Measurements from ENCODE around the gene ANXA5. TPM values are rescaled to one million over a fixed set of nuclear protein-coding genes. Genes with fewer than 3 reads are reported as not detected.
A peak's percentile ranks its signal among the peaks of the same experiment; 100 is the strongest.

ANXA5 gene
- total and polyA plus RNA-seq, 2 of the 4 experiments (the other 2 are of a cell fraction), result 780 to 1,448 TPM

GRCh38 chr4:121686255-121686654 is 10.5 kb downstream of the ANXA5 start:
- H3K4ac ChIP-seq (ENCODE audit: low read depth, low read length), result no peak overlapping the region
- ChIA-PET POLR2A (ENCODE audit: unreplicated experiment) (interaction anchor here (1.4 kb wide), 1 partner anchor 25 kb away, joined by 6 read pairs; no protein-coding TSS in a partner anchor), CTCF (no interaction called here)
- peaks cover 78% of the 10 kb centered on the region for H4K20me1 ChIP-seq (ENCODE audit: insufficient read depth, low read length)
- in situ Hi-C loops (cut with MboI; ENCODE audit: low sequenced_read_pairs) (loop anchor here (10.0 kb wide), 1 partner anchor 119 kb away; the partner anchor contains the start of gene EXOSC9), dilution Hi-C loops (cut with HindIII; ENCODE audit: low sequenced_read_pairs, unreplicated experiment) (no loop called here), intact Hi-C loops (cut with micrococcal nuclease) (no loop called here)
- TF ChIP-seq CTCF (conservative IDR thresholded peaks at IDR 0.05; ENCODE audit: low read depth, low read length), result no peak
- no peak for TF ChIP-seq FOS (IDR thresholded peaks at IDR 0.05; ENCODE audit: low read depth, low read length)
- TF ChIP-seq RCOR1 (IDR thresholded peaks at IDR 0.05; ENCODE audit: insufficient replicate concordance, low read length), result no peak
- no peak for TF ChIP-seq ELK1 (IDR thresholded peaks at IDR 0.05; ENCODE audit: borderline replicate concordance, low read depth, low read length)
- TF ChIP-seq MXI1 (IDR thresholded peaks at IDR 0.05; ENCODE audit: borderline replicate concordance, low read depth, low read length), result no peak
- TF ChIP-seq USF2 (IDR thresholded peaks at IDR 0.05; ENCODE audit: low read depth, low read length), result no peak
- no peak for TF ChIP-seq CHD1 (IDR thresholded peaks at IDR 0.05; ENCODE audit: low read depth, low read length)
- TF ChIP-seq SMC3 (IDR thresholded peaks at IDR 0.05; ENCODE audit: low read depth, low read length), result no peak
- TF ChIP-seq MAZ (IDR thresholded peaks at IDR 0.05; ENCODE audit: borderline replicate concordance, low read depth, low read length), result no peak
- TF ChIP-seq RAD21 (IDR thresholded peaks at IDR 0.05; ENCODE audit: low read length), result no peak
- no peak for TF ChIP-seq BHLHE40 (IDR thresholded peaks at IDR 0.05; ENCODE audit: low read depth, low read length)
- TF ChIP-seq MAFK (IDR thresholded peaks at IDR 0.05; ENCODE audit: low read depth, low read length), result no peak
- TF ChIP-seq CEBPB (IDR thresholded peaks at IDR 0.05; ENCODE audit: low read depth, low read length), result no peak
- TF ChIP-seq POLR2A (IDR thresholded peaks at IDR 0.05; ENCODE audit: low read depth, low read length), result no peak
- TF ChIP-seq RFX5 (IDR thresholded peaks at IDR 0.05; ENCODE audit: low read depth, low read length), result no peak
- peak overlapping the region; percentile 41 for H3K27ac ChIP-seq (ENCODE audit: insufficient read depth, low read length)
- H4K8ac ChIP-seq (ENCODE audit: low read depth in 2 of 2, low read length in 2 of 2), result no peak overlapping the region
- no peak overlapping the region for H3K56ac ChIP-seq (ENCODE audit: extremely low read depth, insufficient read depth, low read length)
- H3K9me3 ChIP-seq (ENCODE audit: control insufficient read depth, insufficient read depth, low read length), result no peaks in the 10 kb centered on the region
- H2AFZ ChIP-seq (replicated peaks; ENCODE audit: low read length, poor library complexity), result no peak overlapping the region
- H4K5ac ChIP-seq (ENCODE audit: low read depth, low read length), result no peak overlapping the region
- peaks cover 10 to 56% of the 10 kb centered on the region in 2 experiments; a peak in 3 of 4 replicates for H3K79me1 ChIP-seq (ENCODE audit: low read depth in 1 of 2, low read length in 2 of 2)
- H3K23ac ChIP-seq (ENCODE audit: low read depth, low read length), result no peak overlapping the region
- no peak overlapping the region for H3K4me3 ChIP-seq (ENCODE audit: insufficient read depth, low read depth, low read length)
- H3K27me3 ChIP-seq (ENCODE audit: control insufficient read depth, insufficient read depth, low read length), result no peaks in the 10 kb centered on the region
- H2AK5ac ChIP-seq (ENCODE audit: low read depth, low read length), result no peak overlapping the region
- H3K4me2 ChIP-seq (ENCODE audit: low read depth, low read length), result peak overlapping the region; percentile 8; the same call in 1 of the 2 replicates
- no peak overlapping the region for H4K91ac ChIP-seq (ENCODE audit: insufficient read depth, low read depth, low read length)
- H3K9me1 ChIP-seq (ENCODE audit: insufficient read depth, low read length), result peaks cover 31% of the 10 kb centered on the region
- H3K18ac ChIP-seq (ENCODE audit: low read depth, low read length), result no peak overlapping the region
- ATAC-seq (ENCODE audit: low read depth), result no peak
- H2BK5ac ChIP-seq (ENCODE audit: low read depth, low read length, poor library complexity, severe bottlenecking), result no peak overlapping the region
- BruUV-seq (replicated peaks), result no TSS peak
- H3K9ac ChIP-seq (ENCODE audit: low read depth, low read length), result no peak overlapping the region
- DNase-seq, result no peak
- H3K14ac ChIP-seq (replicated peaks; ENCODE audit: low read depth, low read length), result no peak overlapping the region
- H2BK120ac ChIP-seq (ENCODE audit: low read depth, low read length), result no peak overlapping the region
- no peak overlapping the region for H2AK9ac ChIP-seq (replicated peaks; ENCODE audit: low read depth, low read length, poor library complexity)
- no peak overlapping the region for H2BK20ac ChIP-seq (ENCODE audit: low read depth, low read length)
- peaks cover 37% of the 10 kb centered on the region for H3K36me3 ChIP-seq (ENCODE audit: control insufficient read depth, insufficient read depth, low read length)
- 100% methylated on average over 1 of the region's 6 CpGs; no CpG with 5 or more reads in 1 of the 2 experiments for WGBS, 2 experiments (ENCODE audit: extremely low coverage in 2 of 2, insufficient read length in 1 of 2)
- peaks cover 35% of the 10 kb centered on the region for H3K4me1 ChIP-seq (ENCODE audit: control insufficient read depth, insufficient read depth, low read length)
- no peak overlapping the region for H2BK15ac ChIP-seq (ENCODE audit: low read depth, low read length)
